Measurements from ENCODE around the gene CTTNBP2. TPM values are rescaled to one million over a fixed set of nuclear protein-coding genes. Genes with fewer than 3 reads are reported as not detected.

Gene CTTNBP2
- total RNA-seq, 4 donors from 2014 or later: 2.6 to 6.2 (median 4.3) TPM

DNA sequence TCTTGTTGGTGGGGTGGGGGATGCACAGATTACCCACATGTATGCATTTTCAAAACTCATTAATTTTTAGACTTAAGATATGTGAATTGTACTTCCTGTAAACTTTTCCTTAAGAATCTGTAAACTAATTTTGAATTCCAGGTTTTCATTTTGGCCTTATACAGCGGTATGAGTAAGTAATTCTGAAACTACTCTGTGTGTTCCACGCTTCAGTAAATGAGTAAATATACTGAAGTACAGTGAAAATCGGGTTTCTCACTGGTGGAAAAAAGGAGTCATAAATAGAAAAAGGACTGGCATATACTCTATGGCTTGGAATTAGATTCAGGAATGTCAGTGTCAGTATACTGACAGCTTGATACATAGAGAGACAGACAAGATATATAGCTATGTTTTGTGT lies 72.8 kb downstream of the CTTNBP2 start:
- no peaks in the 10 kb centered on the region for H3K4me1 ChIP-seq
- no peak overlapping the region for H3K27ac ChIP-seq
- H3K4me3 ChIP-seq: no peak overlapping the region
- no peaks in the 10 kb centered on the region for H3K36me3 ChIP-seq
- H3K27me3 ChIP-seq: no peaks in the 10 kb centered on the region
- no peaks in the 10 kb centered on the region for H3K9me3 ChIP-seq
- intact Hi-C loops (cut with DNase I; ENCODE audit: low total_unique reads) (no loop called here), in situ Hi-C loops (cut with MboI; ENCODE audit: low pct_ligation_motif_present in 1 of 4, low pct_unique_long_range_greater_than_20kb in 1 of 4, low sequenced_read_pairs in 3 of 4) (no loop called here)
- TF ChIP-seq POLR2AphosphoS5 (IDR thresholded peaks at IDR 0.05) (no peak), POLR2A (IDR thresholded peaks at IDR 0.05) (no peak), EP300 (IDR thresholded peaks at IDR 0.05; ENCODE audit: low read depth) (no peak)
- TF ChIP-seq, protein P1, sequence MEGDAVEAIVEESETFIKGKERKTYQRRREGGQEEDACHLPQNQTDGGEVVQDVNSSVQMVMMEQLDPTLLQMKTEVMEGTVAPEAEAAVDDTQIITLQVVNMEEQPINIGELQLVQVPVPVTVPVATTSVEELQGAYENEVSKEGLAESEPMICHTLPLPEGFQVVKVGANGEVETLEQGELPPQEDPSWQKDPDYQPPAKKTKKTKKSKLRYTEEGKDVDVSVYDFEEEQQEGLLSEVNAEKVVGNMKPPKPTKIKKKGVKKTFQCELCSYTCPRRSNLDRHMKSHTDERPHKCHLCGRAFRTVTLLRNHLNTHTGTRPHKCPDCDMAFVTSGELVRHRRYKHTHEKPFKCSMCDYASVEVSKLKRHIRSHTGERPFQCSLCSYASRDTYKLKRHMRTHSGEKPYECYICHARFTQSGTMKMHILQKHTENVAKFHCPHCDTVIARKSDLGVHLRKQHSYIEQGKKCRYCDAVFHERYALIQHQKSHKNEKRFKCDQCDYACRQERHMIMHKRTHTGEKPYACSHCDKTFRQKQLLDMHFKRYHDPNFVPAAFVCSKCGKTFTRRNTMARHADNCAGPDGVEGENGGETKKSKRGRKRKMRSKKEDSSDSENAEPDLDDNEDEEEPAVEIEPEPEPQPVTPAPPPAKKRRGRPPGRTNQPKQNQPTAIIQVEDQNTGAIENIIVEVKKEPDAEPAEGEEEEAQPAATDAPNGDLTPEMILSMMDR (IDR thresholded peaks at IDR 0.05): no peak
- 68 to 76% methylated on average over 3 of the region's 3 CpGs for WGBS, 2 donors (ENCODE audit: low coverage in 1 of 2)
- DNase-seq: no peak

DNA sequence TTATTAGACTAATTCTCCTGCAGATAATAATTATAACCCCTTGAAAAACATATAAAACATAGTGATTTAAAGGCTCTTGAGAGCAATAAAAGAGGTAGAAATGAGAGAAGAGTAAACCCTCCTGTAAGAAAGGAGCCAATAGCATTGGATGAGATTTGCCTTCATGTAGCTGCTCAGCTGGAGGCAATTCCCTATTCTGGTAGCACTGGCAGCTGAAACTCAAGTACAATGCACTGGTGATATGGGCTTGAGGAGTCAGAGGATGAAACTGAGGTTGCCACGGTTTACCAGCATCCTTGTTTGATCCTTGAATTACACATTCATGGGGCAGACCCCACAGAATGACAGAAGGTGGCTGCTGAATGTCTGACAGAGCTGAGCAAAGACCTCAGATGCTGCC lies 76.4 kb downstream of the CTTNBP2 start:
- DNase-seq: no peak
- 57% methylated on average over 1 of the region's 1 CpG; no CpG with 5 or more reads in 1 of the 2 donors for WGBS, 2 donors (ENCODE audit: low coverage in 1 of 2)
- Histone ChIP-seq H3K36me3 (no peaks in the 10 kb centered on the region), H3K9me3 (no peaks in the 10 kb centered on the region), H3K27ac (no peak overlapping the region), H3K4me3 (no peak overlapping the region), H3K27me3 (no peaks in the 10 kb centered on the region), H3K4me1 (no peaks in the 10 kb centered on the region)
- intact Hi-C loops (cut with DNase I; ENCODE audit: low total_unique reads) (no loop called here), in situ Hi-C loops (cut with MboI; ENCODE audit: low pct_ligation_motif_present in 1 of 4, low pct_unique_long_range_greater_than_20kb in 1 of 4, low sequenced_read_pairs in 3 of 4) (no loop called here)
- TF ChIP-seq, protein P1 (IDR thresholded peaks at IDR 0.05): no peak
- no peak for TF ChIP-seq EP300 (IDR thresholded peaks at IDR 0.05; ENCODE audit: low read depth)

DNA sequence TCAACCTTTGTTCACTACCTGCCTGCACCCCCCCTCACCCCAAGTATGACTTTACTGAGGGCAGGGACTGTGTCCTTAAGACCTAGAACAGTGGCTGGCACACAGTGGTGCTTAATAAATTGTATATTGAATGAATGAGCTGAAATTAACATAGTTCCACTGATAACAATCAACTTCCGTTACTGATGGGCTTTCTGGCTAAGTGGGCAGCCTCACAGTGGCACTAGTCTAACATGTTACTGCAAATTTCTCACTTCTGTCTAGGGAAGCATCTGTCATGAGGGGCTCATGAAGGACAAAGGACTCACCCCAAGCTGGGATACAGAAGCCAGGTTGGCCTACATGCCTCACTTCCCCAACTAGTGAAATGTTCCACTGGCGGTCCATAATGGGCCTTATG lies 79.3 kb downstream of the CTTNBP2 start:
- no peak for DNase-seq
- Histone ChIP-seq H3K36me3 (no peaks in the 10 kb centered on the region), H3K4me3 (no peak overlapping the region), H3K27me3 (no peaks in the 10 kb centered on the region), H3K4me1 (no peaks in the 10 kb centered on the region), H3K9me3 (no peaks in the 10 kb centered on the region), H3K27ac (no peak overlapping the region)
- intact Hi-C loops (cut with DNase I; ENCODE audit: low total_unique reads) (no loop called here), in situ Hi-C loops (cut with MboI; ENCODE audit: low pct_ligation_motif_present in 1 of 4, low pct_unique_long_range_greater_than_20kb in 1 of 4, low sequenced_read_pairs in 3 of 4) (no loop called here)
- 94% methylated on average over 2 of the region's 2 CpGs; no CpG with 5 or more reads in 1 of the 2 donors for WGBS, 2 donors (ENCODE audit: low coverage in 1 of 2)
- TF ChIP-seq POLR2AphosphoS5 (IDR thresholded peaks at IDR 0.05) (no peak), POLR2A (IDR thresholded peaks at IDR 0.05) (no peak), EP300 (IDR thresholded peaks at IDR 0.05; ENCODE audit: low read depth) (no peak)
- TF ChIP-seq, protein P1 (IDR thresholded peaks at IDR 0.05): no peak

DNA sequence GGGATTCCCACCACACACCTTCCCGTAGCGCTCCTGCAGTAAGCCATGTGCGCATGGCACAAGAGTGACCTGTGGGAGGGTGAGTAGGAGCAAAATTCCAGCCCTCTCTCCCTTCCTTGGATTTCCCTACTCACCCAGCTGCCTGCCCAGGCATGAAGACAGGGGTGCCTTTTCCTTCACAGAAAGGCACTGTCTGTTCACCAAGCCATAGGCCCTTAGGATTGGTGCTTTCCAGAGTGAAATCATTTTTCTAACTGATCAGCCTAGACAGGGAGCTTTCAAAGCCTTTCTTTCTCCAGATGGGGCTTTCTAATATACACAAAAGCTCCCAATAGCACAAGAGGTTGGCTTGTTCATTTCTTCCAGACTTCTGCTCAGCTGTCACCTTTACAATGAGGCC lies 79.7 kb downstream of the CTTNBP2 start:
- Histone ChIP-seq H3K4me3 (no peak overlapping the region), H3K36me3 (no peaks in the 10 kb centered on the region), H3K27me3 (no peaks in the 10 kb centered on the region), H3K9me3 (no peaks in the 10 kb centered on the region), H3K27ac (no peak overlapping the region), H3K4me1 (no peaks in the 10 kb centered on the region)
- in situ Hi-C loops (cut with MboI; ENCODE audit: low pct_ligation_motif_present in 1 of 4, low pct_unique_long_range_greater_than_20kb in 1 of 4, low sequenced_read_pairs in 3 of 4): no loop called here
- WGBS, 2 donors (ENCODE audit: low coverage in 1 of 2): 100% methylated on average over 3 of the region's 3 CpGs; no CpG with 5 or more reads in 1 of the 2 donors
- intact Hi-C loops (cut with DNase I; ENCODE audit: low total_unique reads): no loop called here
- TF ChIP-seq EP300 (IDR thresholded peaks at IDR 0.05; ENCODE audit: low read depth) (no peak), POLR2A (IDR thresholded peaks at IDR 0.05) (no peak), POLR2AphosphoS5 (IDR thresholded peaks at IDR 0.05) (no peak)
- TF ChIP-seq, protein P1 (IDR thresholded peaks at IDR 0.05): no peak
- DNase-seq: no peak

Data from transverse colon (tissue), 4 donors.